K562 (cell line): ENCODE measurements around the gene KIAA0040.

Source experiments
- DACH1 ChIP-seq: fragments of 450-650 bp; IDR thresholded peaks from 2 replicates; pipeline ENCODE4 v1.6.1; 2018; ENCODE audit not compliant: partially characterized antibody
- HOXB6 ChIP-seq: fragments of 250-450 bp; sonication (Bioruptor Pico); IDR thresholded peaks from 2 replicates; pipeline ENCODE4 v1.5.1; 2022; ENCODE audit warnings: mild to moderate bottlenecking, borderline replicate concordance
- POLR2A ChIP-seq: fragments of 450-650 bp; conservative IDR thresholded peaks from 2 replicates; pipeline ENCODE4 v1.6.1; 2016
- RB1 ChIP-seq: fragments of 450-650 bp; IDR thresholded peaks from 2 replicates; pipeline ENCODE4 v1.6.1; 2017; ENCODE audit warnings: low read depth, mild to moderate bottlenecking
- SREBF1 ChIP-seq: fragments of 150-350 bp; IDR thresholded peaks from 2 replicates; pipeline ENCODE4 v1.6.1; 2014; ENCODE audit warnings: antibody characterized with exemption, low read depth, low read length, borderline replicate concordance
- TF ChIP-seq, protein P1 (sequence below): fragments of 450-650 bp; IDR thresholded peaks from 2 replicates; pipeline ENCODE4 v1.6.1; 2017; ENCODE audit warnings: mild to moderate bottlenecking, moderate library complexity
- TF ChIP-seq, protein P2 (sequence below), 3 experiments: IDR thresholded peaks in 2 of 3; conservative IDR thresholded peaks in 1 of 3; 2 replicates each; pipeline ENCODE4 v1.5.1; 2011 to 2012; ENCODE audit warnings: low read length in 3 of 3, mild to moderate bottlenecking in 3 of 3, control low read depth in 2 of 3, improper control_type of control experiment in 1 of 3, inconsistent platforms in 1 of 3, low read depth in 1 of 3, mixed read lengths in 1 of 3, moderate library complexity in 1 of 3; ENCODE audit not compliant: insufficient read depth in 2 of 3

DNA sequence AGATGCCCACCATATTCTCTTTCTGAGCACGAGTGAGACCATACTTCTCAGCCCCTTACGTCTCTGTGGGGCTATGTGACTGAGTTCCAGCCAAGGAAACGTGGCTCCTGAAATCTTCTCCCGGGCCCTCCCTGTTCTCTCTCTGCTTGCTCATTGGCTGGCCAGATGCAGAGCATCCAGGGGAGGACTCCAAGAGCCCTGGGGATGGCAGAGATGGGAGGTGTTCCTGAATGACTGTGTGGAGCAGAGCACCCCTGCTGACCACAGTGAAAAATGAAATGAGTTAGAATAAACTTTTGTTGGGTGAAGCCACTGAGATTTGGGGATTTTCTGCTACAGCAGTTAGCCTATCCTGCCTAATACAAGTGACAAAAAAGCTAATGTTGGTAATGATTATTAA lies 23.8 kb downstream of the KIAA0040 start:
- no peak for TF ChIP-seq DACH1
- TF ChIP-seq SREBF1 = no peak
- no peak for TF ChIP-seq HOXB6 (CRISPR knock-in tag)
- no peak for TF ChIP-seq RB1
- TF ChIP-seq, protein P1, sequence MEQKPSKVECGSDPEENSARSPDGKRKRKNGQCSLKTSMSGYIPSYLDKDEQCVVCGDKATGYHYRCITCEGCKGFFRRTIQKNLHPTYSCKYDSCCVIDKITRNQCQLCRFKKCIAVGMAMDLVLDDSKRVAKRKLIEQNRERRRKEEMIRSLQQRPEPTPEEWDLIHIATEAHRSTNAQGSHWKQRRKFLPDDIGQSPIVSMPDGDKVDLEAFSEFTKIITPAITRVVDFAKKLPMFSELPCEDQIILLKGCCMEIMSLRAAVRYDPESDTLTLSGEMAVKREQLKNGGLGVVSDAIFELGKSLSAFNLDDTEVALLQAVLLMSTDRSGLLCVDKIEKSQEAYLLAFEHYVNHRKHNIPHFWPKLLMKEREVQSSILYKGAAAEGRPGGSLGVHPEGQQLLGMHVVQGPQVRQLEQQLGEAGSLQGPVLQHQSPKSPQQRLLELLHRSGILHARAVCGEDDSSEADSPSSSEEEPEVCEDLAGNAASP = no peak
- no peak for TF ChIP-seq POLR2A
- TF ChIP-seq, protein P2, sequence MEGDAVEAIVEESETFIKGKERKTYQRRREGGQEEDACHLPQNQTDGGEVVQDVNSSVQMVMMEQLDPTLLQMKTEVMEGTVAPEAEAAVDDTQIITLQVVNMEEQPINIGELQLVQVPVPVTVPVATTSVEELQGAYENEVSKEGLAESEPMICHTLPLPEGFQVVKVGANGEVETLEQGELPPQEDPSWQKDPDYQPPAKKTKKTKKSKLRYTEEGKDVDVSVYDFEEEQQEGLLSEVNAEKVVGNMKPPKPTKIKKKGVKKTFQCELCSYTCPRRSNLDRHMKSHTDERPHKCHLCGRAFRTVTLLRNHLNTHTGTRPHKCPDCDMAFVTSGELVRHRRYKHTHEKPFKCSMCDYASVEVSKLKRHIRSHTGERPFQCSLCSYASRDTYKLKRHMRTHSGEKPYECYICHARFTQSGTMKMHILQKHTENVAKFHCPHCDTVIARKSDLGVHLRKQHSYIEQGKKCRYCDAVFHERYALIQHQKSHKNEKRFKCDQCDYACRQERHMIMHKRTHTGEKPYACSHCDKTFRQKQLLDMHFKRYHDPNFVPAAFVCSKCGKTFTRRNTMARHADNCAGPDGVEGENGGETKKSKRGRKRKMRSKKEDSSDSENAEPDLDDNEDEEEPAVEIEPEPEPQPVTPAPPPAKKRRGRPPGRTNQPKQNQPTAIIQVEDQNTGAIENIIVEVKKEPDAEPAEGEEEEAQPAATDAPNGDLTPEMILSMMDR (IDR thresholded peaks at IDR 0.05 in 2 of 3, conservative IDR thresholded peaks at IDR 0.05 in 1 of 3; ENCODE audit: insufficient read depth in 2 of 3, low read depth in 1 of 3, low read length in 3 of 3) = no peak
